HCT116 (cell line): Measurements from ENCODE around the gene RINT1.
"Not testable (repeated sequence)": the region's sequence is repeated elsewhere in the genome, so short reads cannot be mapped to it uniquely, and the experiment has no call there.

Experiments
- CEBPB ChIP-seq: IDR thresholded peaks from 2 replicates; pipeline ENCODE4 v1.6.1; 2012; ENCODE audit warnings: low read depth
- EZH2 ChIP-seq: fragments of 200-600 bp; sonication (generic); IDR thresholded peaks from 2 replicates; pipeline ENCODE4 v1.6.1; 2017; ENCODE audit warnings: antibody characterized with exemption, mixed run types
- JUND ChIP-seq: IDR thresholded peaks from 2 replicates; pipeline ENCODE4 v1.6.1; 2012
- POLR2A ChIP-seq: IDR thresholded peaks from 2 replicates; pipeline ENCODE4 v1.7.0; 2011; ENCODE audit warnings: borderline replicate concordance; ENCODE audit not compliant: insufficient read depth, insufficient read length; ENCODE audit errors: extremely low read depth
- REST ChIP-seq: IDR thresholded peaks from 2 replicates; pipeline ENCODE4 v1.6.1; 2012; ENCODE audit warnings: low read depth
- SIN3A ChIP-seq: IDR thresholded peaks from 2 replicates; pipeline ENCODE4 v1.6.1; 2012; ENCODE audit warnings: low read depth
- SP1 ChIP-seq: IDR thresholded peaks from 2 replicates; pipeline ENCODE4 v1.6.1; 2012; ENCODE audit warnings: low read depth
- ZFX ChIP-seq: fragments of 450-650 bp; IDR thresholded peaks from 2 replicates; pipeline ENCODE4 v1.6.1; 2017
- TF ChIP-seq, protein P1 (sequence below), 3 experiments: fragments of 200-600 bp in 1 of 3; sonication (generic) in 1 of 3; IDR thresholded peaks in 2 of 3; conservative IDR thresholded peaks in 1 of 3; 2 replicates each; pipeline ENCODE4 v1.5.1; 2012 to 2017; ENCODE audit warnings: low read depth in 2 of 3, low read length in 2 of 3, antibody characterized with exemption in 1 of 3, borderline replicate concordance in 1 of 3, control low read depth in 1 of 3, mild to moderate bottlenecking in 1 of 3, mixed read lengths in 1 of 3, mixed run types in 1 of 3, moderate library complexity in 1 of 3; ENCODE audit not compliant: insufficient read depth in 1 of 3
- TF ChIP-seq, protein P2 (sequence below): IDR thresholded peaks from 2 replicates; pipeline ENCODE4 v1.6.1; 2012

DNA sequence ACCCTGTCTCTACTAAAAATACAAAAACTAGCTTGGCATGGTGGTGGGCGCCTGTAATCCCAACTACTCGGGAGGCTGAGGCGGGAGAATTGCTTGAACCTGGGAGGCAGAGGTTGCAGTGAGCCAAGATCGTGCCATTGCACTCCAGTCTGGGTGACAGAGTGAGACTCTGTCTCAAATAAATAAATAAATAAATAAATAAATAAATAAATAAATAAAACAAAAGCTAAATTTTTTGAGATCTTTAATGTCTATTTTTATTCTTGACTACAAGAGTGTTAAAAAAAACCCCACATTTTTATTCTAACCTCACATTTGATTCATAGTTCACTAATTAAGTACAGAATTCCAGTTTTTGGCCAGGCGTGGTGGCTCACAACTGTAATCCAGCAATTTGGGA lies 4.3 kb upstream of the RINT1 start:
- TF ChIP-seq REST, SP1, JUND, SIN3A, ZFX, CEBPB, EZH2, POLR2A: not testable (repeated sequence)
- TF ChIP-seq, protein P1, sequence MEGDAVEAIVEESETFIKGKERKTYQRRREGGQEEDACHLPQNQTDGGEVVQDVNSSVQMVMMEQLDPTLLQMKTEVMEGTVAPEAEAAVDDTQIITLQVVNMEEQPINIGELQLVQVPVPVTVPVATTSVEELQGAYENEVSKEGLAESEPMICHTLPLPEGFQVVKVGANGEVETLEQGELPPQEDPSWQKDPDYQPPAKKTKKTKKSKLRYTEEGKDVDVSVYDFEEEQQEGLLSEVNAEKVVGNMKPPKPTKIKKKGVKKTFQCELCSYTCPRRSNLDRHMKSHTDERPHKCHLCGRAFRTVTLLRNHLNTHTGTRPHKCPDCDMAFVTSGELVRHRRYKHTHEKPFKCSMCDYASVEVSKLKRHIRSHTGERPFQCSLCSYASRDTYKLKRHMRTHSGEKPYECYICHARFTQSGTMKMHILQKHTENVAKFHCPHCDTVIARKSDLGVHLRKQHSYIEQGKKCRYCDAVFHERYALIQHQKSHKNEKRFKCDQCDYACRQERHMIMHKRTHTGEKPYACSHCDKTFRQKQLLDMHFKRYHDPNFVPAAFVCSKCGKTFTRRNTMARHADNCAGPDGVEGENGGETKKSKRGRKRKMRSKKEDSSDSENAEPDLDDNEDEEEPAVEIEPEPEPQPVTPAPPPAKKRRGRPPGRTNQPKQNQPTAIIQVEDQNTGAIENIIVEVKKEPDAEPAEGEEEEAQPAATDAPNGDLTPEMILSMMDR (IDR thresholded peaks at IDR 0.05 in 2 of 3, conservative IDR thresholded peaks at IDR 0.05 in 1 of 3; ENCODE audit: borderline replicate concordance in 1 of 3, insufficient read depth in 1 of 3, low read depth in 2 of 3, low read length in 2 of 3): not testable (repeated sequence)
- TF ChIP-seq, protein P2, sequence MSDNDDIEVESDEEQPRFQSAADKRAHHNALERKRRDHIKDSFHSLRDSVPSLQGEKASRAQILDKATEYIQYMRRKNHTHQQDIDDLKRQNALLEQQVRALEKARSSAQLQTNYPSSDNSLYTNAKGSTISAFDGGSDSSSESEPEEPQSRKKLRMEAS: not testable (repeated sequence)
